ACHN (cell line): ENCODE data around the gene SLC29A4.

Experiments used
- DNase-seq: peaks from one replicate; pipeline ENCODE4 v3.0.0-alpha.2; 2015
- in situ Hi-C: cut with HindIII; loops from 2 replicates; pipeline ENCODE4 v1.10.0; 2017; ENCODE audit warnings: low sequenced_read_pairs, low pct_ligation_motif_present, low pct_unique_long_range_greater_than_20kb

SLC29A4 gene

DNA sequence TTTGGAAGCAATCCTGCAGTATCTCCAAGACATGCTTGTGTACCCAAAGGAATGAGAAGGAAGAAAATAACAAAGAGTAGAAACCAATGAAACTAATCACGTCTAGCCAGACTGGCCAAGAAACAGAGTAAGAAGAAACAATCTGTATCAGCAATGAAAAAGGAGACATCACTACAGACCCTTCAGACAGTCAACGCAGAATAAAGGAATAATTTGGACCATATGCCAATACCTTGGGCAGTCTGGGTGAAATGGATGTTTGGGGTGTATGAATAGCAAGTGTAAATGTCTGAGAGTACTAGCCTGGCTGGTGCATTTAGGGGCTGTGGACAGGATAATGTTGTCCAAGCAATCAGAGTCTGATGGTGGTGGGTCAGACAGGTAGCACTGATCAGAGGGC lies 61.1 kb downstream of the SLC29A4 start:
- no peak for DNase-seq
- in situ Hi-C loops = no loop called here

DNA sequence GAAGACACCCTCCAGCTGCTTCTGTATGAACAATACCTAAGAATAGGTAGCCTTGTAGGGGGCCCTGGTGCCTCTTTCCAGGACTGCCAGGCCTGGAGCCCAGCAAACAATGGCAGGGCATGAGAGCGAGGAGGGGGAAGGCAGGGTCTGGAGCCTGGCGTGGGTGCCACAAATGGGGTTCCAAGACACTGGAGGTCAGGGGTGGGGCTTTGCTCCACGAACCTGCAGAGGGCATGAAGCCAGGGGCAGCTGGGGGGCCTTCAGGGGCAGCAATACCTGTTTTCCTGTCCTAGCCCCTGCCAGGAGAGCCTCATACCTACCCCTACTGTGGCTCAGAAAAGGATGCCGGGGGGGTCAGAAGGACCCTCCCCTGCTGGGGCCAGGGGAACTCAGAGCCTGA lies 61.6 kb downstream of the SLC29A4 start:
- DNase-seq = no peak
- in situ Hi-C loops = no loop called here

DNA sequence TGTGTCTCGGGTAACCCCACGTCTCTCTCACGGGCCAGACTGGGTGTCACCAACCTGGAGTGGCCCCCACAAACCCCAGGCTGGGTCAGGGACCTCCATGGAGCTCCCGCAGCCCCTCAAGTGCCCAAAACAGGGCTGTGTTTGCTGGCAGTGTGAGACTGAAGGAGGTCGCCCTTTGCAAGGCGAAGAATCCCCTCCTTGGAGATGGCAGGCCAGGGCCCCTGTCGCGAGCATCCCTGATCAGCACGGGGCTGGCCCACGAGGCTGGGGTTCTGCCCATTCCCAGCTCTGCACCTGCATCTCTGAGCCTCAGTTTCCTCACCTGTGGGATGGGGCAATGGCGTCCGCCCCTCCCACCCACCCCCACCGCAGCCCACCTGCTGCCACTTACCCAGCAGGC lies 62.4 kb downstream of the SLC29A4 start:
- in situ Hi-C loops = no loop called here
- no peak for DNase-seq

DNA sequence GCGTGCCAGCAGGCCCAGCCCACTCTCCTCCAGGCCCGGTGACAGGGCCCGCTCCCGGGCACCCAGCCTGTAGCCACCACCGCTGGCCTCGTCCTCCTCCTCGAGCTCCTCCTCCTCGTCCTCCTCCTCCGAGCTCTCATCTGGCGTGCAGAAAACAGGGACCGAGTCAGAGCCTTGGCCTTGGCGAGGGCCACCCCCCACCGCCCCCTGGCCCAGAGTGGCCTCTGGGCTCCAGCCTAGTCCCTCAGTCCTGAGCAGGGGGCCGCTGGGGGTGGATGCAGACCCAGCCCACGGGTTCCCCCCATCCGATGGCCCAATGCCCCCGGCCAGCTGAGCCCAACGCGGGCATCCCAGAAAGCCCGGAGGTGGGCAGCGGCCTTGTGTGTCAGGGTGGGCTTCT lies 62.9 kb downstream of the SLC29A4 start:
- DNase-seq = no peak
- in situ Hi-C loops = no loop called here

DNA sequence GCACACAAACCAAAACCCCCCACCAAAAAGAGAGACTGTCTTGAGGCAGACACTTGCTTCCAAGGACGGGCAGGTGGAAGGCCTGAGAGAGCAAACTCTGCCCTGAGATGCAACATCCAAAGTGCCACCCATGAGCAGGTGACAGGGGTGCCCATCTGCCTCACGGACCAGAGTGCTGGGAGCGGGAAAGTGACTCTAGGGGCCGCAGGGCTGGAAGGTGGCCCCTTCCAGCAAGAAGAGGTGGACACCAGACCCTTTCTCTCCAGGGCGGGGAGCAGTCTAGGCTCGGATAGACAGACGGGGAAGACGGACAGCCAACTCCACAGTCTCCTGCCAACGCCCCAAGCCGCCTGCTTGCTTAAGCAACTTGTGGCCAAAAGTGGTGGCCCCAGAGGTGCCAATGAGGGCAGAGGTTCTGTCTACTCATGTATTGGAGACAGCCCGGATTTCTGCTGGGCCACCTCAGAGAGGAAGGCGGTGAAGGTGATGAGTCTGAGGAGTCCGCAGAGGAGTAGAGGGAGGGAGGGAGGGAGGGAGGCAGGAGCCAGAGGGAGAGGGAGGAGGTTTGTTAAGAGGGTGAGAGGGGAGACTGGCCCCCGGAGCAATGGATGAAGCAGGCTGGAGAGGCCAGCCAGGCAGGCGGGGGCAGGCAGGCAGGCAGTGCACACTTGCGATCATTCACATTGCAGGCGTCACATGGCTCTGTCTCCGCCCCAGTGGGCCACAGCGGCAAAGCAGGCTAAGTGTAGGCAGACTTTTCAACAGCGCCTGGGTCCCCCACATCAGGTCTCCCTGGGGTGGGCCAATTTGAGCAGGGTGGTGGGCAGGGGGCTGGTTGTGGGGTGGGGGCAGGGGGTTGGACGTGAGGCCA lies 65.6 kb downstream of the SLC29A4 start:
- in situ Hi-C loops = no loop called here
- DNase-seq = no peak

DNA sequence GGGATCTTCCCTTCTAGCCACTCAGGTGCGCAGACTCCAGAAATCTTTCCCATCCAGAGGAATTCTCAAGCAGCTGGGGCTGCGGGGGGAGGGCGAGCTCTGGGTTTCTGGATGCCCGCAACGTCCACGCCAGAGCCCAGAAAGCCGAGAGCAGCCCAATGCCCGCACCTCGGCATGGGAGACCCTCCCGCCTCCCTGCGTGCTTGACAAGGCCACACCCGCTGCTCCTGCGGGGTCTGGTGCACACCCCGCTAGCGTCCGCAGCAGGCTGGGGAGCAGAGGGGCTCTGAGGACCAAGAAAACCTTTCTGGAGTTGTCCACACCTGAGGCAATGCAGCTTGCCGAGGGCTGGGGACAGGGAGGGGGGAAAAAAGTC lies 66.2 kb downstream of the SLC29A4 start:
- DNase-seq = no peak
- in situ Hi-C loops = no loop called here

DNA sequence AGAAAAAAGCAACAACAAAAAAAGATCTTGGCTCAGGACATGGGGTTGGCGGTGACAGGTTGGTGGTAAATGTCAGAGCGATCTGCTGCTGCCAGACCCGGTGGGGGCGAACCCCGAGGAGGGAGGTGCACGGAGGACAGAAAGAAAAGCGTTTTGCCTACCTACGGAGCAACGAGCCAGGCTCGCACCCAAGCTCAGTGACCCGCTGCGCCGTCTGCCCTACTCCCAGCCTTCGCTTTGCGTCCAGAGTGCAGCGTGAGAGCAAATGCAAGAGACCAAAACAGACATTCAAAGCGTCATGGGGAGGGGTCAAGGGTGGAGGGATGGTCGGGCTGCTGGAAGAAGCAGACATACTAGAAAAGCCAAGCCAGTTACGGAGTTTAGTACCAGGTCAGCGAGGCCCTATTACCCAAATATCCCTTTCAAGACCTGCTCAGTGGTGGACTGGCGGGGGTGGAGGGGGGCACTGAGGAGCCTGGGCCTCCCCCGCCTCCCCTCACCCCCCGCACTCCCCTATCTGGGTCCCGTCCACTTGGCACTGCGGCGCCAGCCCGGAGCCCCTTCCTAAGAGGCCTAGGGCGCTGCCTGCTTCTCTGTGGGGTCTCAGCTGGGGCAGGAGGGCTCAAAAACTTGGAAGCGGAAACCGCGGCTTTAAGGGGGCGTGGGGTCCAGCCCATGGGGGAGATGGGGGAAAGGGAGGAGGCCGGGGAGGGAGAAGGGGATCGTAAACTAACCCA lies 66.9 kb downstream of the SLC29A4 start:
- in situ Hi-C loops = no loop called here
- no peak for DNase-seq

DNA sequence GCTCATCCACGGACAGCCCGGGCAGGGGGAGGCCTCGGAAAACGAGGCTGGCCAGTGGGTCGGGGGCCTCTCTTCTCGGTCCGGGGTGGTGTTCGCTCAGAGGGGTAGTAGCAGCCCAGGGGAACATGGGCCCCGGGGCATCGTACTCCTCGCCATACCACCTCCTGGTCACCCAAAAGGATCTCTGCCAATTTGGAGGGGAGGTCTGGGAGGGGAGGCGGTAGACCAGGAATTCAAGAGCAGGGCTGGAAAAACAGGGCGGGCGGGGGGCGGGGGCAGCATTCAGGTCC lies 67.4 kb downstream of the SLC29A4 start:
- in situ Hi-C loops = no loop called here
- no peak for DNase-seq

DNA sequence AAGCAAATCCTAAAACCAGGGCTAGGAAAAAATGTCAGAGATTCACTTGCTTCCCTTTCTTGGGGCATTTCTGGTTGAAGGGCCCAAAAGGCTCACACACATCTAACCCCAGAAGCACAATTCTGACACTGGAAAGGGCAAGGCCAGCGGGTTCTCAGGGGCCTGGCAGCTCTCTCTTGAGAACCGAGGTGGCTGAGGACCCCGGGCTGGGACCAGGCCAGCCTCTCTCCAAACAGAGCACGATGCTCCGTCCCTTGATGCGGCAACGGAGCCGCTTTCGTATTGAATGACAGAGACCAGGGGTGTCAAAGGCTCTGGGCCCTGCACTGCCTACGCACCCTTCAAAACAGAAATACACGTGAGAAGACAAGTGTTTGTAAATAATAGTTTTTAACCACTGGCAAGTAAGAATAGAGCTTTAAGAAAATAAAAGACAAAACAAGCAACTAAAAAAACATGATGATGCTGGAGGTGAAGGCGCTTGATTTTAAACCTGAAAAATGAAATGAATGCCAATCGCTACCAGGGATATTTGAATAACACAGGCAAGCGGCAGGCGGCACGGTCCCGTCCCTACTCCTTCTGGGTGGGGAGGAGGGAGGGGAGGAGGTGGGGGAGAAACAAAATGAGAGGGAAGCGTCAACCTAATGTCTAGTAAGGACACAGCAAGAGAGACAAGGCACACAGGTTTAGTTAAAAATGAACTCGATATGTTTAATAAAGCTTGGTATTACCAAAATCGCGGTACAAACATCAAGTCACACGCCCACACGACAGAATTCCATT lies 68.0 kb downstream of the SLC29A4 start:
- in situ Hi-C loops = no loop called here
- DNase-seq = no peak

DNA sequence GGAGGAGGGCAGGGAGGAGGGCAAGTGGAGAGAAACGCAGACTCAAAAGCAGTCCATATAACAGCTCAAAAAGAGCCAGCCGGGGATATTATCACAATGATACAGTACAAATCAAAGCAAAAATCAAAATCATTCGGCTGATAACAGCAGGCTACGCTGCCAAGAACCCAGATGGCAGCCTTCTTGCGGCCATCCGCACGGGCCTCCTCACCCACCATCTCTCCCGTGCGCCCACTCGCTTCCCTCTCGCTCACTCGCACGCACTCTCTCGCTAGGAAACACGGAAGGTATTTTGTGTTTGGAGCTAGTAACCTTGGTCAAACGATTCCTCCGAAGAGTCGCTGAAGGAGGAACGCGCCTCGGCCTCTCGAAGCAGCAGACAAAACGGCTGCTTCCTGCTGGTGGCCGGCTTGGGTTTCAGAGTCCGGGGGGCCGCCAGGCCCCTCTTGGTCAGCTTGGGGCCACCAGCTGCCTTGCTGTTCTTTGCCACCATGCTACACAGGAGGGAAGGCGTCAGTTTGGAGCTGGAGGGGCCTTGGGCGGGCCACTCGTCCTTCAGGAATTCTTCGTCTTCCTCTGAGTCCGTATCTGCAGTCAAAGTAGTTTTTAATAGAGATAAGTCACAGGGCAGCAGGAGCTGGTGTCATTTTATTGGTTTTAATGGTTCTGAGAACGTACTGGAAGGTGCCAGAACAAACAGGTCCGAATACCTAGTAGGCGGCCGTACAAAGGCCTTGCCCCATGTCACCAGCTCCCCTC lies 68.9 kb downstream of the SLC29A4 start:
- no peak for DNase-seq
- in situ Hi-C loops = no loop called here

DNA sequence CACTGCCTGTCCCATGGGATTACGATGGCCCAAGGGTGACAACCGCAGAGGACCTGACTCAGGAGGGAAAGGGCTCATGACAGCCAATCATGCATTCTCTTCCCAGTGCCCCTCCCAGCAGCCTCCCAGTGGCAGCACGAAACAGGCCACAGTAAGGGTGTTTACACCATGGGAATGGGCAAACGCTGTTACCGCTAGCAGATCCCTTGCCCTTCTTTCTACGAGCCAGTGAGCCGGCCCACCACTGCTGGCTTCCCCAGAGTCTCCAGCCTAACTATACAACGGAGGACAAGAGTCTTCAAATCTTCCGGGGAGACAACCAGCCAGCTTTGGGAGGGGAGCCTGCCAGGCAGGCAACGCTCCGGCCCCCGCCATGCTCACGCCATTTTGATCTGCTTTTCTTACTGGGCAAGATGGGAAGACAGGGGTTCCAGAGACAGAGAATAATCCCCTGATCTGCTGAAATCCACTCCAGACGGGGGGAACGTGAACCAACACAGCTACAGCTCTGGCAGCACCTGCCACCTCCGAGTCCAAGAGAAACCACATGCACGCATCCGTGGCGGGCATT lies 69.8 kb downstream of the SLC29A4 start:
- in situ Hi-C loops = no loop called here
- no peak for DNase-seq

DNA sequence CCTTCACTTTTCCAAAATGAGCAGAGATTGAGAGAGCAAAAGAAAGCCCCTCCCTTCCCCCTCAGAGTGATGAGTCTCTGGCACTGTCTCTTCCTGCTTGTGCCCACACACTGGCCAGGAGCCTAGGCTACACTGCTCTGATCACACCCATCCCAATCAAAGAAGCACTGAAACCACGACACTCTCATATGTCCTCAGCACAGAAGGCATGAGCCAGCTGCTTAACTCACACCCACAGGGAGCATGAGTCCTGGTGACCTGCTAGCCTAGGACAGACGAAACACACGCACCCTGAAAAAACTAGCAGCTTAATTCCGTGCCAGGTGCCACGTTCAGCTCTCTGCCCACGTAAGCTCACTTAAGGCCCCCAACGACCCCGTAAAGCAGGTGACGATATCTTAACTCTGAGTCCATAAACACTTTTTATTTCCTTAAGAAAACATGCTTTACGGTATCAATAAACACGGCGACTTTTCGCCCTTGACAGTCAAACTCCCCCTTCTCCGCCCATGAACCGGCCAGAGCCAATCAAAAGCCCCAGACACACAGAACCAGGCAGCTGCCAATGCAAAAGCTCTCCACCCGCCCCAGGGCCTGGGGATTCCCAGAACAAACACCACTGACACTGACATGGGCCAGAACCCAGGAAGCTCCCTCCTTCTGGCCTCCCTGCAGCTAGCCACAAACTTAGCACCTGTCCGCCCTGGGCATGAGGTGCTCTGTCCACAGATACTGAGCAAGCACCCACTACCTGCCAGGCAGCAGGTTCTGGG lies 71.9 kb downstream of the SLC29A4 start:
- in situ Hi-C loops = no loop called here
- no peak for DNase-seq
